Retina (tissue), 1 donor: ENCODE data around the gene SRL.
"Not testable (repeated sequence)": the region's sequence is repeated elsewhere in the genome, so short reads cannot be mapped to it uniquely, and the experiment has no call there.

Experiments used
- DNase-seq: peaks from one replicate; pipeline ENCODE4 v3.0.0-alpha.2; 2016

Gene SRL

DNA sequence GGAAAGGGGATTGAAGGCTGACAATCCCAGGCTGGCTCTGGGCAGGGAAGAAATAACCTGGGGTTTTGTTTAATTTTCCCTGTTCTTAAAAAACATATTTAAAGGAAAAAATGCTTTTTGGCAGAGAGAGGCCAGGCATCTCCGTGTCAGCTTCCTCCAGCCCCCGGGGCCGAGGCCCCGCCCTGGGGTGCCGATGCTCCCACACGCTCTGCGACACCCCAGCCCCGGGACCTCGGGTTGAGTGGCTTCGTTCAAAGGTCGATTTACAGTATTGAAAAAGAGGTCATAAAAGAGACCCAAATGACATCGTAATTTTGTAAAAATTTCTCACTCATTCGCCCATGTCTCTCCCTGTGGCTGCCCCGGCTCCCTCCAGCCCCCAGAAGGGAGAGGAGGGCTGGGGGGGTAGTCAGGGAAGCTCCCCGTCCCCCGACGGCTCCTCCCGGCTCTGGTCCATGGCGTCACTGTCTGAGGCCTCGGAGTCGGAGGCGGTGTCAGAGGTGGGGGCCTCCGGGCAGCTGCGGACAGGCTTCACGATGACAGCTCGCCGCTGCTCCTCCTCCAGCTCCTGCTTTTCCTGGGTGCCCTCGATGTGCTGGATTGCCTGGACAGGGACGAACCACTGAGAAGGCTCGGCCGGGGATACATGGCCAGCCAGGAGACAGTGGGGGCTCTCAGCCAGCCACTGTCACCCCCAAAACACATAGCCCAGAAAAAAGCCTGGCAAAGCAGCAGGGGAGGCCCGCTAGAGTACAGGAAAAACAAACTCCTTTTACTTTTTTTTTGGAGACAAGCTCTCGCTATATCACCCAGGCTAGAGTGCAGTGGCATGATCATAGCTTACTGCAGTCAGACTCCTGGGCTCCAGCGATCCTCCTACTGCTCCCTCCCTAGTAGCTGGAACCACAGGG, 16.0 kb upstream of the SRL start:
- DNase-seq = no peak

DNA sequence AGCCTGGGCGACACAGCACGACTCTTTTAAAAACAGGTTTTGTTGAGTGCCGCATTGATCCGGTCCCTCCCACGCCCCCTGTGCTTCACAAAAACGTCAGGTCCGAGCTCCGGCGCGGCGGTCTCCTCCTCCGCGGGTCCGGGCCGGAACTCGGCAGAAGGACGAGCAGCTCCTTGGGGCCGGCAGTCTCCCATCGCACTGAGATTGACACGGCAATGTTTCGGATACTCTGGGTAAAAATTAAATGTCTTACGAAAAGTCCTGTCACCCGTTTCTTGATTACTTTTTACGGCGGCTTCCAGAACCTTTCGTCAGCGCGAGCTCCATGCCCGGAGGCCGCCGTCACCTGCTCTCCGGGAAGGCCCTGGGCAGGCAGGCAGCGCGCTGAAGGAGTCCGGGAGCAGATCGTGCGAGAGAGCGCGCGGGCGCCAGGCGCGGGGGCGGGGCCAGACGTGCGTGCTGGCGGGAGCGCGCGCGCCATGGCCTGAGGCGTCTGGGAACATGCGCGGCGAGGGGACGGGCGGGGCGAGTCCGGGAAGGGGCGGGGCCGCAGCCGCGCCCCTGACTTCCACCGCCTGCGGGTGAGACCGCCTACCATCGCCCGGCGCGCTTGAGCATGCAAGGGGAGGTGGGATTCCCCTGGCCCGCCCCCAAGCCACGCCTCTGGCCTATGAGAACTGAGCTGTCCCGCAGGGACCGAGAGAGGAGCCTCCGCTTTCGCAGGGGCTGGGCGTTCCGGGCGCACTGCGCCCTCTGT, 11.7 kb upstream of the SRL start:
- DNase-seq = peak; percentile 99

GRCh38 chr16:4253012-4253393, 11.1 kb upstream of the SRL start:
- not testable (repeated sequence) for DNase-seq

DNA sequence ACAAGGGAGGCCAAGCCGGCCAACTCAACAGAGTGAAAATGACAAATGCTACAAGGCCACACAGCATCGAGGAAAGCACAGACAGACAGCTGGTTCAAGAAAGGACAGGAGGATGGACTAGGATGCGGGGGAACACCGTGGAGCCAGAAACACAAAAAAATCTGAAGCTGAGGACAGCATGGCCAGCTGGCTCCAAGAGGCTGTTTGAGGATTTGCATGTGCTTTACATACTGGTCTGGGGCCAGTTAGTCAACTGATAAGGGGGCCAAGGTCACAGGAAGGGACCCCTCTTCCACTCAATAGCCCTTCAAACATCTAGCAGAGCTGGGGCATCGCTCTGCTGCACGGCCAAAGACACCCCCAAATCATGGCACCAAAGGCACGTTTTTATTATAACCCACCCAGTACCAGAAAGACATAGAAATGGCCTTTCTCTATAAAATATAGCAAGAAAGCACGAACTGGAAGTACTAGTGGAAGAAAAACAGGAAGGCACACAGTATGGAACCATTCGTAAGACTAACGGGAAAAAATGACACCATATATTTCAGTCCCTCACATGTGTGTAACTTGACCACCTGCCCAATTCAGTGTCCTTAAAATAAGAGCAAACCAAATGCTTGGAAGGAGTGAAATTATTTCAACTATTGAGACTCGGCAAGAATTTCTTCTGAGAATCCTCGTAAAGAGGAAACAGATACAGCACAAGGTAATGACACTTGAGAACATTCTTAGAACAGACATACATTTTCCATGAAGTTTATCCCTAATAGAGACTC, 7.8 kb upstream of the SRL start:
- no peak for DNase-seq

DNA sequence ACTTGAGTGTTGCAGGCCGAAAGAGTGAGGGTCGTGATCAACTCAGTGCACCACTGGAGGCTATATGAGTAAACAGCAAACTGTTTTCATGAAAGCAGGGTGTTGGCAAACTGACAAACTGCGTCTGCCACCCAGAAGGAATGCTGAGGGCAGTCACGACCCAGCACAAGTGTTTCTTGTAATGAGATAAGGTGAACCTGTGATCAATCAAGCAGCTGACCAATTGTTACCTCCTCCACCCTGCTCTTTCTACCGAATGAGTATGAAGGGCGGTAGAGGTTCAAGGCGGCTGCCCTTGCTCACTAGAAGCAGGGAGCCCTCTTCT, 5.5 kb upstream of the SRL start:
- DNase-seq = no peak

DNA sequence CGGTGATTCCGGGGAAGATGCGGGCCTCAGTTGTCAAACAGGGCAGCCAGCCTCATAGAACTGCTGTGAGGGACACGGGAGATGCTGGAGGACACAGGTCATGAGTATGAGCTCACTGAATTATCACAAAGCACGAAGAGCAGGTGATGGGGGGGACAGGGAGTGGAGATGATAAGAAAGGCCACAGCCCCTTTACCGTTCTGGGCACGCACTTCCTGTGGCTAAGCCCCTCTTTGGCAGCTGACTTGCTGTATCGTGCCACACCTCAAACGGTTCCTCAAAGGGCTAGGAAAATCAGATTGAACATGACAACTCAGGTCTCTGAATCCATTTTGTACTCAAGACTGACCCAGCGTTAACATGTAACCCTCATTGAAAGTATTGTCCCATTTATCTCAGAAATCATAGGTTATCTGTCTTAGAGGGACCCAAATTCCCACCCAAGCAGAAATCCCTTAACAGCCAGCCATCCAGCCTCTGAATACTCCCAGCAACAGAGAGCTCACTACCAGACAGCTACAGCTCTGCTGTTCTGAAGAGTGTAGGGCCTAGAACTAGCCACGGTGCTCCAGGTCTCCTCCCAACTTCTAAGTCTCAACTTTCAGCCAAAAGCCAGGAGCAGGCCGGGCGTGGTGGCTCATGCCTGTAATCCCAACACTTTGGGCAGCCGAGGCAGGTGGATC, 5.0 kb upstream of the SRL start:
- no peak for DNase-seq

DNA sequence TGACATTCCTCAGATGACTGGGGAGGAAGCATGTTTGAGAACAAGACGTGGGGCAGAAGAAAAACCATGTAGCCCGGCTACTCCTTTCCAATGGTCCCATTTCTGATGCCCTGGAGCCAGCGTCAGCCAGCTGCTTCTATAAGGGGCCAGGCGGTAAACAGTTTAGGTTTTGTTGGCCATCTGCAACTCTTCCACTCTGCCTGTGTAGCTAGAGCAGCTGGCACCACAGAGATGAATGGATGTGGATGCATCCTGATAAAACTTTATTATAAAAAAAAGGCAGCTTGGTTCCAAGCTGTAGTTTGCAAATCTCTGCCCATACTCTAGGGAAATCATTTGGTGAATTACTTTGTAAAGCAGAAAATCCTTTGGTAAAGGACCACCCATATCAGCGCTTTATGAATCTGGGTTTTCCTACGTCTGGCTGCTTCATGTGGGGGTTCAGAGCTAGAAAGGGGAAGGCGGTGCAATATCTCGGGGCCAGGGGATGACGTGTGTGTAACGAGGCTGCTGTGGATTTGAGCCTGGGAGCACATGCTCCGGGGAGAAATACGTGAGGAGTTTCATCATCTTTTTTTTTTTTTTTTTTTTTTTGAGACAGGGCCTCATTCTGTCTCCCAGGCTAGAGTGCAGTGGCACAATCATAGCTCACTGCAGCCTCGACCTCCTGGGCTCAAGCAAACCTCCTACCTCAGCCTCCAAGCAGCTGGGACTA, 3.4 kb upstream of the SRL start:
- no peak for DNase-seq

DNA sequence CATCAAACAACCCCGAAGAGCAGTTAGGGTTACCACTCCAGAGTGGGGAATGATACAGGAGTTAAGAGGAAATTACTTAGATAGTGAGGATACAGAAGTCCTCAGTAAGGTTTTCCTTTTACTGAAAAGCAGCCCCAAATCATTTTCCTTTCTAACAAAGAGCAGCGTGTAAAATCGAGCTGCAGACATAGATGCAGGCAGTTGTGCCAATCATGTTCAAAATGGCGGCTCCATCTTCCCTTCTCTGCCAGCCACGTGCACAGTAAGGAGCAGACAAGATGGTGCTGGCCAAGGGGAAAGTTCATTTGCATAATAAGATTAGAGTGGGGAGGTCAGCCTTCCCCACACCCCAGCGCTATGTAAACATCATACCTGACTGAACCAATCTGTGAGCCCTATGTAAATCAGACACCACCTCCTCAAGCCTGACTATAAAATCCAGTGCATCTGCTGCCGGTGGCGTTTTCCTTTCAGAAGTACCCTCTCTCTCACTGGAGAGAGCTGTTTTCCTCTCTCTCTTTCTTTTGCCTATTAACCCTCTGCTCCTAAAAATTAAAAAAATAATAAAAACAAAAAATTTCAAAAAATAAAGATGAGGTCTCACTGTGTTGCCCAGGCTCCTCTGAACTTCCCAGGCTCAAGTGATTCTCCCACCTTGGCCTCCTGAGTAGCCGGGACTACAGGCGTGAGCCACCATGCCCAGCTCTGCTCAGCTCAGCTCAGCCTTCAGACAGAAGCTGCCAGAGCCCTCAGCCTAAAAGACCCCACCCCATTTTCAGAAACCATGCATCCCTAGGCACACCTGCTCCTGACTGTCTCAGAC, 2.6 kb upstream of the SRL start:
- peak; percentile 64 for DNase-seq

- no peak for DNase-seq
These were observed 487 bp downstream of the SRL start for GRCh38 chr16:4241258-4241927.

GRCh38 chr16:4240624-4241023, 1.3 kb downstream of the SRL start:
- DNase-seq = peak; percentile 58

GRCh38 chr16:4239682-4240175, 2.2 kb downstream of the SRL start:
- no peak for DNase-seq

DNA sequence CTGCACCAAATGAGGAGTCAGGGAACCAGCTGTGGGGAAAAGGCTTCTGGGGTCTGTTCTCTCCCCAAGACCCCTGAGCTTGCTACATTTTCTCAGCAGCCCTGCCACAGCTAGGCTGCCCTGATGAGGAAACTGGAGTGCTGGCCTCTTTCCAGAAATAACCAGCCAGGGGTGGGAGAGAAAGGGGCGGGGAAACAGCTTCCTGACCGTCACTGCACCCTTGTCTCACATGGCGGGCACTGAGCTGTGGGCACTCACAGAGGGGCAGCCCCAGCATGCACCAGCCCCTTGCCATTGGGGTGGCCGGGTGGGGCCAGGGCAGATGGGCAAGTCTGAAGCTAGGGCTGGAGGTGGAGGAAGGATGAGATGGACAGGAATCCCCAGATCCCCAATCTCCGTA, 2.9 kb downstream of the SRL start:
- DNase-seq = no peak

GRCh38 chr16:4233431-4233830, 8.4 kb downstream of the SRL start:
- DNase-seq = no peak

- DNase-seq = no peak
These were observed 9.1 kb downstream of the SRL start for GRCh38 chr16:4232541-4233386.

DNA sequence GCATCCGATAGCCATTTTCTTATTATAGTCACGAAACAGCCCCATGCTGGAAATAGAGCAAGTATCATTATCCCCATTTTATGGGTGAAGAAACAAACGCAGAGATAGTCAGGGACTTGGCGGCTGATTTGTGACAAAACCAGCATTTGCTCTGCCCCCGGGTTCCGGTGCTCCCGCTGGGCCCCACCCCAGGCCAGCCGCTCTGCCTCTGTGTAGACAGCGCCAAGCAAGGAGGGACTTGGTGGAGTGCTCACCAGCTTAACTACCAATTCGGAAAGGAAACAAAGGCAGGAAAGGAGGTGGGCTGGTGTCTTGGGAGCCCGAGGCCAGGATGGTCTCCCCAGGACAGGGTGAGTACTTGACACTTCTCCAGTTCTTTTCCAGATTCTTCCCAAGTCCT, 10.0 kb downstream of the SRL start:
- DNase-seq = no peak

GRCh38 chr16:4231367-4231766, 10.5 kb downstream of the SRL start:
- DNase-seq = no peak

DNA sequence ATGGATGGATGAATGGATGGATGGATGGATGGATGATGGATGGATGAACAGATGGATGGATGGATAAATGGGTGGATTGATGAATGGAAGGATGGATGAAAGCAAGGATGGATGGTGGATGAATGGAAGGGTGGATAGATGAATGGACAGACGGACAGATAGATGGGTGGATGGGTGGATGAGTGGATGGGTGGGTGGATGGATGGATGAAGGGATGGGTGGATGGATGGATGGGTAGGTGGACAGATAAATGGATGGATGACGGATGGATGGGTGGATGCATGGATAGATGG, 14.9 kb downstream of the SRL start:
- DNase-seq = no peak

GRCh38 chr16:4226251-4227039, 15.4 kb downstream of the SRL start:
- DNase-seq = no peak

- no peak for DNase-seq
These were observed 16.8 kb downstream of the SRL start for GRCh38 chr16:4225075-4225474.
